Germinal center (tissue), 1 donor: ENCODE results near the gene UGT1A7.
"Not testable (repeated sequence)": the region's sequence is repeated elsewhere in the genome, so short reads cannot be mapped to it uniquely, and the experiment has no call there.

Experiments used
- DNase-seq: peaks from one replicate; pipeline ENCODE4 v3.0.0; 2012; ENCODE audit warnings: mixed read lengths, low spot score

The UGT1A7 gene

DNA sequence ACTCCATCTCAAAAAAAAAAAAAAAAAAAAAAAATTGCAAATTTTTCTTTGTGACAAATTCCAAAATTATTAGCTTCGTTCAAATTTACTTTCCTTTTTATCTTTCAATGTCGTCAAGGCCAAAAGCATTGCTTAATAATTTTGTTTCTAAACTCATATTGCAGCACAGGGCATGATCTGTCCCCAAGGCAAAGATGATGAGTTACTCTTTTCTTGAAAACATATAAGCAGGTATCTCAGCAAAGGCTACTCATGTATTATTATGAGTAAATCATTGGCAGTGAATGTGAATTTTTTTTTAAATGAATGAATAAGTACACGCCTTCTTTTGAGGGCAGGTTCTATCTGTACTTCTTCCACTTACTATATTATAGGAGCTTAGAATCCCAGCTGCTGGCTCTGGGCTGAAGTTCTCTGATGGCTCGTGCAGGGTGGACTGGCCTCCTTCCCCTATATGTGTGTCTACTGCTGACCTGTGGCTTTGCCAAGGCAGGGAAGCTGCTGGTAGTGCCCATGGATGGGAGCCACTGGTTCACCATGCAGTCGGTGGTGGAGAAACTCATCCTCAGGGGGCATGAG, at the start of gene UGT1A7:
TSS of gene UGT1A7 (plus strand) at position 381 of the 579 bp plus-strand sequence. CDS start at position 418, 37 bp downstream.
- no peak for DNase-seq

DNA sequence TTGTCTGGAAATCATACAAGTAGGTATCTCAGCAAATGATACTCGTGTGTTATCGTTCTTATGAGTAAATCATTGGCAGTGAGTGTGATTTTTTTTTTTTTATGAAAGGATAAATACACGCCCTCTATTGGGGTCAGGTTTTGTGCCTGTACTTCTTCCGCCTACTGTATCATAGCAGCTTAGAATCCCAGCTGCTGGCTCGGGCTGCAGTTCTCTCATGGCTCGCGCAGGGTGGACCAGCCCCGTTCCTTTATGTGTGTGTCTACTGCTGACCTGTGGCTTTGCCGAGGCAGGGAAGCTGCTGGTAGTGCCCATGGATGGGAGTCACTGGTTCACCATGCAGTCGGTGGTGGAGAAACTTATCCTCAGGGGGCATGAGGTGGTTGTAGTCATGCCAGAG, 45.4 kb upstream of the UGT1A7 start, which contains the start of gene UGT1A10:
TSS of gene UGT1A10 (plus strand) at position 143 of the 400 bp plus-strand sequence. CDS start at position 218, 75 bp downstream.
- not testable (repeated sequence) for DNase-seq

DNA sequence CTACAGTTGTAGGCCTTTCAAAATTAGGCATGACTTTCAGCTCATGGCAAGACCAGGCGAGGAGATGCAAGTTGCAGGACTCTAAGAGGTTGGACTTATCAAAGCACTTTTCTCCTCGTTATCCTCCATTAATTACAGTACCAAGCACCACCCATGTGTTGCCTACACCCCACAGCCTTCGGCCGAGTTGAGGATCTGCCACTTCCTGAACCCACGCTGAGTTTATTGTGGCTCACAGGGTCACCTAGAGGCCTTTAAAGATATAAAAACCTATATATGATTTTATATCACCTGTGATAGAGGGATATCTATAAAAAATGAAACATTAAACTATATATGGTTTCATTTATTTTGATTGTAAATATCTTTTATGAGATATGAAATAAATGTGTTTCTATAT, 42.9 kb upstream of the UGT1A7 start:
- DNase-seq: no peak

DNA sequence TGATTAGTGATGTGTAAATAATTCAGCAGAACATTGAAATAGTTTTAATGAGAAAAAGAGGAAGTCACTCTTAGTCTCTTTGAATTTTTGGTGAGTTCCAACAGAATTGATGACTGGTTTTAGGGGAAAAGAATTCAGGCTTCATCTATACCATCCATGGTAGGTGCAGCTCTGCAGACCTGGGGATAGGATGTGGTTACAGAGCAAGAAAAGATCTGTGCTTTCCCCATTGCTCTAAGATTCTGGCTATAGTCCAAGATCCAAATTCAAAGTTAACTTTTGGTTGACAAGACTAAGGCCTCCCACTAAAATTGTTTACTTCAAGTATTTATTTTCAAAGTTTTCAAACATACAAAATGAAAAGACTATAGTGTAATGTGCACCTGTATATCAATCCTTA, 41.8 kb upstream of the UGT1A7 start:
- DNase-seq: no peak

DNA sequence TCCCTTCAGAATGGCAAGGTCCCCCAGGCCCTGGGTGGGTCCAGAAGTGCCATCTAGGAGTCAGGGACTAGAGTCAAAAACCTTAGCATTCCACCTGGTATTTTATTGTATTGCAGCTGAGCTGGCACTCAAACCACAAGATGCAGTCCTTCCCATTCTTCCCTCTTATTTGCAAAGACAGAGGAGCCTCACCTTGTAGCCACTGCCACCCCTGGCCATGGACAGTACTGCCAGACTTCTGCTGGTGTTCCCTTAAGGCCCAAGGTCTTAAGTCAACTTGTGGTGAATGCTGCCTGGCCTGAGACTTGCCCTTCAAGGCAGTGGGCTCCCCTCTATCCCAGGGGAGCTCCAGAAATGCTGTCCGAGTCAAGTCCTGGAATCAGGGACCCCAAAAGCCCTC, 38.6 kb upstream of the UGT1A7 start:
- no peak for DNase-seq

DNA sequence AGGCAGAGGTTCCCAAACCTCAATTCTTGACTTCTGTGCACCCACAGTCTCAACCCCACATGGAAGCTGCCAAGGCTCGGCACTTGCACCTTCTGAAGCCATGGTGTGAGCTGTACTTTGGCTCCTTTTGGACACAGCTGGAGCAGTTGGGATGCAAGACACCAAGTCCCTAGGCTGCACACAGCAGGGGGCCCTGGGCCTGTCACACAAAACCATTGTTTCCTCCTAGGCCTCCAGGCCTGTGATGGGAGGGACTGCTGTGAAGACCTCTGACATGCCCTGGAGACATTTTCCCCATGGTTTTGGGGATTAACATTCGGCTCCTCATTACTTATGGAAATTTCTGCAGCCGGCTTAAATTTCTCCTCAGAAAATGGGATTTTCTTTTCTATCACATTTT, 35.7 kb upstream of the UGT1A7 start:
- not testable (repeated sequence) for DNase-seq

DNA sequence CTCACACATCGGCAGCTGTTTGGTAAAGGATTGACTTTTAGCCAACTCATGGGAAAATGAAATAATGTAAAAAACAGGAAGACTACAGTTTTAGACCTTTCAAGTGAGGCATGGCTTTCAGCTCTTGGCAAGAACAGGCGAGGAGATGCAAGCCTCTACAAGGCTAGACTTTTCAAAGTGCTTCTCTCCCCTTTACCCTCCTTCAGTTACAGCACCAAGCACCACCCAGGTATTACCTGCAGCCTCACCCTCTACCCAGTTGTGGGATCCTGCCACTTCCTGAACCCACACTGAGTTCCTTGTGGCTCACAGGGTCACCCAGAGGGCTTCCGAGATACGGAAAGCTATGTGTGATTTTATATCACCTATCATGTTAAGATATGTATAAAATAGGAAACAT, 30.7 kb upstream of the UGT1A7 start:
- no peak for DNase-seq

DNA sequence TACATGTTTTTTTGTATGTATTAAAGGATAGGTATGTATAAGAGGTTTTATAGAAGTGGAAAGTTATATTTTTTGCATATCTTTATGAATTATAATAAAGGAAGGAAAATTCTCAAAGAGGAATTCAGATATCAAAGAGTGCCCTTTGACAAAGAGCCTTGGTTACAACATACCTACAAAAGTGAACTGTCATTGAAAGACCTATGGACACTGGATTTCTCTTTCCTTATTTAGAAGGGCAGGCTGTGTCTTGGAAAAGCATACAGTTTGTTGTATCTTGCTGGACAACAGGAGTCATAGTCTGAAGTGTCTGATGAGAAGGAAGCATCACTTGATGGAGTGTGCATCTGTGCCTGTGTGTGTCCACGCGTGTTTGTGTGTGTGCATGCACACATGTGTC, 30.3 kb upstream of the UGT1A7 start:
- no peak for DNase-seq

DNA sequence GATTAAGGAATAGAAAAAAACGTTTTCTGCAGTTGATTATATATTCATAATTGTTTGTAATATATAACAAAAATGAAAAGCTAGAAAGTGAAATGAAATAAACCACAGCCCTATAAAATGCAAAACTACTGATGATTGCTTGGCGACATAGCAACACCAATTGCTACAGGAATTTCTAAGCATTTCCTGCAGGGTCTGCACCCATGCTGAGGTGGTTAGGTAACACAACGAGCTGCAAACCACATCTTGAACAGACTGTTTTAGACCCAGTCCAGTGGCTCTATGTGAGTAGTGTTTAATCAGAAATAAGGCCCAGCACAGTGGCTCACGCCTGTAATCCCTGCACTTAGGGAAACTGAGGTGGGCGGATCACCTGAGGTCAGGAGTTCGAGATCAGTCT, 27.2 kb upstream of the UGT1A7 start:
- no peak for DNase-seq

DNA sequence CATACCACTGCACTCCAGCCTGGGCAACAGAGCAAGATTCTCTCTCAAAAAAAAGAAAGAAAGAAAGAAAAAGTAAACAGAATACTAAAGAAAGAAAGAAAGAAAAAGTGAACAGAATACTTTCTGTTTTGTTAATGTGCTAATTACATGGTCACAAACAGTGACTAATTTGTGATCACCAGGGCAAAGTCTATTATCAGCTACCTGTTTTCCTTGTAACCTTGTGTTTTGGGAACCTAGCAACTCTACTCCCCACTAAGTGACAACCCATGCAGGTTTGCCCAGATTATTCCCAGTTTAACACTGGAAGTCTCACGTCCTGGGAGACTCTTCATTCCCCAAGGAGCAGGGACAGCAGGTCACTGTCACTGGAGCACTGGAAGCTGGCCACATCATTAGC, 26.7 kb upstream of the UGT1A7 start:
- no peak for DNase-seq

DNA sequence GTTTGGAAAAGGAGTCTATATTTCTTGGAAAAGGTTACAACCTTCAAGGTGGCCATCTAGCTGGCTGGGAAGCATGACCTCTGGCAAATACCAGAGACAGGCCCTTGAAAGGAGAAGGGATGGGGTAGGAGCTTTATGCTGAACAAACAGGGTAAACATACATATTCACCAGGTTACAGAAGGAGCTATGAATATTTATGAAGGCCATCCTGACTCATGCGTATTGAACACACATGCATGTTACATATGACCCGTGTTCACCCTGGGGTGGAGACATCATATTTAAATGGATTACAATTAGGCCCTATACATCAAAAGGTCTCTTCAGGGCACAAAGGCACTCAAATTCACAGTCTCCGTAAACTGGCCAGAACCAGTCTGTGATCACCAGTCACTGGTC, 25.8 kb upstream of the UGT1A7 start:
- not testable (repeated sequence) for DNase-seq

DNA sequence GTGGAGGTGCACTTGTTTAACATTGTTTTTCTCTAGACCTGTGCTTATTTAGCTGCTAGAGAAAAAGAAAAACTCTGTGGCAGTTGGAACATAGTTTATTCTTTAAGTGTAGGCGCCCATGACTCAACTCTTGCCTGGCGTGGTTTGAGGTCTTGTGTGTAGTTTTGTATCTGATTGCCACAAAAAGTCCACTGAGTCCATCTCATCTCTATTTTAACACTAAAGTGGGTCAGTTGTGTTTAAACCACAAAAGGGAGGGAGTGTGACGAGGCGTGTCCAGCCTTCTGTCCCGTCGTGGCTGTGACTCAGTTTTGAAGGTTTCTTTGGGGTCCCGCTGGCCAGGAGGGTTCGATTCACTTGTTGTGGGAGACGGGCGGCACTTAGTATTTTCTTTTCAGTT, 25.3 kb upstream of the UGT1A7 start:
- no peak for DNase-seq

DNA sequence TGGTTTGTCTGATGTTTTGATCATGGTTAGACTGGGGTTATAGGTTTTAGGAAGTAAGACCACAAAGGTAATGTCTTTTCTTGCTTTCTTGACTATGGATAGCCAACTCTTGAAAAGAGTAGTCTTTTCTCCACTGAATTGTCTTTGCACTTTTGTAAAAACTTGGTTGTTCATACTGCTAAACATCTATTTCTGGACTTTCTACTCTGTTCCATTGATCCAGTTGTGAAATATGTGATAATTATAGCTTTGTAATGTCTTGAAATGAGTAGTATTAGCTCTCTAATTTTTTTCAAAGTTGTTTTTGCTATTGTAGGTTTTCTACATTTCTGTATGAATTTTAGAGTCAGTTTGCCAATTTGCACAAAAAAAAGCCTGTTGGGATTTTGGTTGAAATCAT, 23.1 kb upstream of the UGT1A7 start:
- DNase-seq: no peak

DNA sequence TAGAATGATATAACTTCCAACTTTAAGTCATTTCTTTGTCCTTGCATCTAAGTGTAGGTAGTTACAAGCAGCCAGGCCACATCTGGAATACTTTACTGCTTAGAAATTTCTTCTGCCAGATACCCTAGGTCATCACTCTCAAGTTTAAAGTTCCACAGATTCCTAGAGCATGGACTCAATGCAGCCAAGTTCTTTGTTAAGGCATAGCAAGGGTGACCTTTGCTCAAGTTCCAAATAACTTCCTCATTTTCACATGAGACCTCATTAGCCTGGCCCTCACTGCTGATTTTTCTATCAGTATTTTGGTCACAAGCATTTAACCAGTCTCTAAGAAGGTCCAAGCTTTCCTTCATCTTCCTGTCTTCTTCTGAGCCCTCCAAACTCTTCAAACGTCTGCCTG, 17.8 kb upstream of the UGT1A7 start:
- DNase-seq: no peak

DNA sequence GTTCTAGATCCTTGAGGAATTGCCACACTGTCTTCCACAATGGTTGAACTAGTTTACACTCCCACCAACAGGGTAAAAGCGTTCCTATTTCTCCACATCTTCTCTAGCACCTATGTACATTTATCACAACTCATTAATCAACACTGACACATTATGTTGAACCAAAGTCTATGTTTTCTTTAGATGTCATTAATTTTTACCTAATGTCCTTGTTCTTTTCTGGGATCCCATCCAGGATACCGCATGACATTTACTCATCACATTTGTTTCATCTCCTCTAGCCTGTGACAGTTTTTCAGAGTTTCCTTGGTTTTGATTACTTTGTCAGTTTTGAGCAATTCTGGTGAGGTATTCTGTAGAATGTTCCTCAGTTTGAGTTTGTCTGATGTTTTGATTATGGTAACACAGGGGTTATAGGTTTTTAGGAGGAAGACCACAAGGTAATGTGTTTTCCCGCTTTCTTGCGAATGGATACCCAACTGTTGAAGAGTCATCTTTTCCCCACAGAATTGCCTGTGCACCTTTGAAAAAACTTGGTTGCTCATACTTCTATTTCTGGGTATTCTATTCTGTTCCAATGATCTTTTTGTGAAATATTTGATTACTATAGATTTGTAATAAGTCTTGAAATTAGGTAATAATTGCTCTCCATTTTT, 13.0 kb upstream of the UGT1A7 start:
- no peak for DNase-seq

DNA sequence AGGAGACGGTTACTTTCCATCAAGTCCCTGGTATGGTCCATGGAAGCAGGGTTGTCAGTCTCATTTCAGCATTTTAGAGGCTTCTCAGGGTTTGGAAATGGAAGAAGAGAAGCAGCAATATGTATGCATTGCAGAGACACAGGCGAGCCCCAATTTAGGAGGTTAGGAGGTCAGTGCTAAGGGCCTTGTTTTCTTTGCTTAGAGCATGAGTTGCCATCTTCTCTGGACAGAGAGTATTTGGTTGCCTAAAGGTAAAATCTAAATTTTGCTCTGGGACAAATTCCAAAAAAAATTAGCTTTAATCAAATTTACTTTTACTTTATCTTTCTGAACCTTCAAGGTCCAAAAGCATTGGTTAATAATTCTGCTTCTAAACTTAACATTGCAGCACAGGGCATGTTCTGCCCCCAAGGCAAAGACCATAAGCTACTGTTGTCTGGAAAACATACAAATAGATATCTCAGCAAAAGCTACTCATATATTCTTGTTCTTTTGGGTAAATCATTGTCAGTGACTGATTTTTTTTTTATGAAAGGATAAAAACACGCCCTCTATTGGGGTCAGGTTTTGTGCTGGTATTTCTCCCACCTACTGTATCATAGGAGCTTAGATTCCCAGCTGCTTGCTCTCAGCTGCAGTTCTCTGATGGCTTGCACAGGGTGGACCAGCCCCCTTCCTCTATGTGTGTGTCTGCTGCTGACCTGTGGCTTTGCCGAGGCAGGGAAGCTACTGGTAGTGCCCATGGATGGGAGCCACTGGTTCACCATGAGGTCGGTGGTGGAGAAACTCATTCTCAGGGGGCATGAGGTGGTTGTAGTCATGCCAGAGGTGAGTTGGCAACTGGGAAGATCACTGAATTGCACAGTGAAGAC, 10.2 kb upstream of the UGT1A7 start, which contains the start of gene UGT1A9:
TSS of gene UGT1A9 (plus strand) at position 609 of the 872 bp plus-strand sequence. CDS start at position 646, 37 bp downstream.
- DNase-seq: no peak

DNA sequence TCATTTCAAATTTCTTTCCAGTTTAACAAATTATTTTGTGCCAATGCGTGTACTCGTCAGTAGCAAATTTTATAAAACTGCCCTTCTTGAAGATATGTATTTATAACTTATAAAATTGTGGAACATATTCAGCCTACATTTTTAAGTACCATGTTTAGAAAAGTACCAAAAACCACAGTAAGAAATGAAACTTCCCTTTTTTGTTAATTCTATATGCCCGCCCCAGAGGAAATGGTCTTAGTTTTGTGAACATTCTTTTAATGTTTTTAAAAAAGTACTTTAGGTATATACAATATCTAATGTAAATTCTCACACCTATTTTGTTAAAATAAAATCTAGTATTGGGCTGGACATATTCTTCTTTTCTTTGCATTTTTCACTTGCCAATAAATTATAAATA, 8.8 kb upstream of the UGT1A7 start:
- DNase-seq: no peak

DNA sequence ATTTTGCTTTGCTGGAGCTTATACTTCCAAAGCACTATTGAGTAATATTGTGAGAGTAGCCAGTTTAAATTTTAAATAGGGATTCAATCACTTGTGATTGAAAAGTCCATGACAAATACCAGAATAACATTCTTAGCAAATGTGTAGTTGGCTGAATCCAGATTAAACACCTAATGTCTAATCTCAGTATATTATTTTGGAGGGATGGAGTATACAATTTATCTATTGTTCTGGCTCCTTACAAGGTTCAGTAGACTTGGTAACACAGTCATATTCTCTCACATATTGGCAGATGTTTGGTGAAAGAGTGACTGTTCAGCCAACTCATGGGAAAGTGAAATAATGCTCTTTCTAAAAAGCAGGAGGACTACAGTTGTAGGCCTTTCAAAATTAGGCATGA, 7.8 kb upstream of the UGT1A7 start:
- DNase-seq: no peak

DNA sequence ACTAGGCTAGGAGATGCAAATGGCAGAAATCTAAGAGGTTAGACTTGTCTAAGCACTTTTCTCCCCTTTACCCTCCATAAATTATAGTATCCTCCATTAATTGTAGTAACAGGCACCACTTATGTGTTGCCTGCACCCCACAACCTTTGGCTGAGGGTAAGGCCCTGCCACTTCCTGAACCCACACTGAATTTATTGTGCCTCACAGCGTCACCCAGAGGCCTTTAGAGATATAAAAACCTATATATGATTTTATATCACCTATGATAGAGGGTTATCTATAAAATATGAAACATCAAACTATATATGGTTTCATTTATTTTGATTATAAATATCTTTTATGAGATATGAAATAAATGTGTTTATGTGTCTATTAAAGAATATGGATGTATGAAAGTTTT, 7.4 kb upstream of the UGT1A7 start:
- no peak for DNase-seq

DNA sequence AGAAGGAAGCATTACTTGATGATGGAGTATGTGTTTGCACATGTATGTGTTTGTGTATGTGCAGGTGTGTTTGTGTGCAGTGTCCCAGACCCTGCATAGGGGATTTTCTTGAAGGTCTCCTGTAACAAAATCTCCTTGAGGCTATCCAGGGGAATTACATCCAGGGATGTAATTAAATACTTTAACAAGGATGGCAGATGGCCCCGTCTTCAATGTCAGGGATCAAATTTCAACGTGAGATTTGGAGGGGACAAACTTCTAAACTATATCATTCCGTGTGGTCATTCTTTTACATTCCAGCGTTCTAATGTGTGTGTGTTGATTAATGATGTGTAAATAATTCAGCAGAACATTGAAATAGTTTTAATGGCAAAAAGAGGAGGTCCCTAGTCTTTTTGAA, 6.7 kb upstream of the UGT1A7 start:
- DNase-seq: no peak

DNA sequence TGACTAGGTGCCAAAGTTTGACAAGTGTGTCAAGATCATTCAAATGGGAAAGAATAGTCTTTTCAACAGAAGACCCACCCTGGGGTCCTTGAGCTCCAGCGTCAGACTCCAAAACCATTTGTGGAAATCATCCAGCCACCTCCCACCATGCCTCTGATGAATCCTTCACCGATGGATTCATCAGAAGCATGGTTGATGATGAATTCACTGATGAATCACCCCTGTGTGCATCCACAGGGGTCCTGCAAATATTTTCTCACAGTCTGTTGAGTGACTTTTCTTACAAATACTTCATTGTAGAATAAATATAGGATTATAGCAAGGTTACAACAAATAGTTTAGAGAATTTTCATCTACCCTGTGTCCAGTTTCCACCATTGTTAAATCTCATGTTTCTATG, 5.7 kb upstream of the UGT1A7 start:
- DNase-seq: no peak

DNA sequence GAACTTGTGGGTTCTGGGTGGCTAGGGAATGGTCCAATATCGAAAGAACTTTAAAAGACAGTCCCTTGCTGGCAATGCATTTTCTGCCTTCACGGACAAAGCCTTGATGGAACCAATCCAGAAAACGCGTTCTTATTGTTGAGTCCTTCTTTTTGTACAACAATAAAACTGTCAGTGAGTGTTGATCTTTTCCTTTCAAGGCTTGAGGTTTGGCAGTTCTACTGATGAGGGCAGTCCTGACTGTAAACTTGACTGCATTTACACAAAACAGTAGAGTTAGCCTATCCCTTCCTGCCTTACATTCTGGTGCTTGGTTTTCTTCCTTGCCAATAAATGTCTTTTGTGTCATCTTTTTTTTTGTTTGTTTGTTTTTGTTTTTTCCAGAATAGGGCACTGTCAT, 2.5 kb upstream of the UGT1A7 start:
- no peak for DNase-seq
